A549 (cell line): ENCODE results near the gene CPNE4. TPM values are rescaled to one million over a fixed set of nuclear protein-coding genes. Genes with fewer than 3 reads are reported as not detected.

Experiments
- ATAC-seq, 2 experiments: fragments of 200-7000 bp in 1 of 2; fragments of >200 bp in 1 of 2; cut with Nextera tagmentation in 1 of 2; cut with Tn5 transposase in 1 of 2; 3 replicates each; pipeline versions ENCODE4 v1.8.0 to v1.9.1; 2018 to 2020; ENCODE audit warnings: mild to moderate bottlenecking in 1 of 2, moderate library complexity in 1 of 2
- CTCF ChIA-PET: fragments of 300-600 bp; sonication (Branson Sonifier 250); formaldehyde crosslinking; extraction: SDS; loops from one replicate; lab custom pipeline; 2021; ENCODE audit warnings: antibody characterized with exemption, inconsistent platforms; lab: Yijun Ruan, JAX
- POLR2A ChIA-PET: fragments of 350-600 bp; formaldehyde crosslinking; extraction: SDS; loops from one replicate; lab custom pipeline; 2021; ENCODE audit warnings: antibody characterized with exemption, inconsistent platforms; lab: Yijun Ruan, JAX
- DNase-seq, 2 experiments: peaks; one replicate each; pipeline versions ENCODE4 v3.0.0 to v3.0.0-alpha.2; 2011 to 2016; ENCODE audit warnings: low read depth in 1 of 2, low spot score in 1 of 2
- FAIRE-seq: peaks from 2 replicates; lab custom pipeline; 2011; peaks lifted over from hg19 to GRCh38; lab: Jason Lieb, UNC
- H3K27ac ChIP-seq, 2 experiments: fragments of >200 bp; sonication (Bioruptor Twin); formaldehyde crosslinking; 3 replicates each; pipeline ENCODE4 v1.5.1; 2016 to 2017
- H3K4me1 ChIP-seq: fragments of >200 bp; sonication (Bioruptor Twin); formaldehyde crosslinking; 3 replicates; pipeline ENCODE4 v1.6.1; 2016
- H3K4me2 ChIP-seq: fragments of >200 bp; sonication (Bioruptor Twin); formaldehyde crosslinking; 3 replicates; pipeline ENCODE4 v1.6.1; 2016
- H3K4me3 ChIP-seq: fragments of >200 bp; sonication (Bioruptor Twin); formaldehyde crosslinking; 3 replicates; pipeline ENCODE4 v1.5.1; 2016
- H3K9me3 ChIP-seq: fragments of >200 bp; sonication (Bioruptor Twin); formaldehyde crosslinking; 3 replicates; pipeline ENCODE4 v1.6.1; 2016
- CBX2 ChIP-seq: fragments of 200-600 bp; sonication (generic); IDR thresholded peaks from 2 replicates; pipeline ENCODE4 v1.6.1; 2016; ENCODE audit warnings: low read depth, mild to moderate bottlenecking, borderline replicate concordance
- CBX8 ChIP-seq: fragments of 200-600 bp; sonication (generic); IDR thresholded peaks from 2 replicates; pipeline ENCODE4 v1.6.1; 2016
- CHD4 ChIP-seq: fragments of 200-600 bp; sonication (generic); IDR thresholded peaks from 2 replicates; pipeline ENCODE4 v1.6.1; 2016; ENCODE audit warnings: antibody characterized with exemption, mild to moderate bottlenecking, borderline replicate concordance
- EHF ChIP-seq: fragments of 250-450 bp; sonication (Bioruptor Pico); IDR thresholded peaks from 2 replicates; pipeline ENCODE4 v1.5.0; 2020; ENCODE audit warnings: mild to moderate bottlenecking
- EHMT2 ChIP-seq: fragments of 200-600 bp; sonication (generic); IDR thresholded peaks from 2 replicates; pipeline ENCODE4 v1.6.1; 2016; ENCODE audit warnings: antibody characterized with exemption, low read depth, mild to moderate bottlenecking, moderate library complexity
- EP300 ChIP-seq, 2 experiments: fragments of >200 bp; sonication (Bioruptor Twin); formaldehyde crosslinking; IDR thresholded peaks; 2 replicates in 1 of 2; 3 replicates in 1 of 2; pipeline ENCODE4 v1.6.1; 2016 to 2017
- ESRRA ChIP-seq: fragments of 150-350 bp; IDR thresholded peaks from 2 replicates; pipeline ENCODE4 v1.6.1; 2014; ENCODE audit warnings: mild to moderate bottlenecking, low read length, borderline replicate concordance
- FOSB ChIP-seq: fragments of 250-450 bp; sonication (Bioruptor Pico); IDR thresholded peaks from 2 replicates; pipeline ENCODE4 v1.5.0; 2020; ENCODE audit warnings: mild to moderate bottlenecking, moderate library complexity
- FOXS1 ChIP-seq: fragments of 250-450 bp; sonication (Bioruptor Pico); IDR thresholded peaks from 2 replicates; pipeline ENCODE4 v1.5.0; 2020; ENCODE audit warnings: mild to moderate bottlenecking, moderate library complexity
- HEYL ChIP-seq: fragments of 250-450 bp; sonication (Bioruptor Pico); IDR thresholded peaks from 2 replicates; pipeline ENCODE4 v1.8.0; 2021; ENCODE audit warnings: mild to moderate bottlenecking, moderate library complexity
- HMGXB4 ChIP-seq: fragments of 250-450 bp; sonication (Bioruptor Pico); IDR thresholded peaks from 2 replicates; pipeline ENCODE4 v1.5.0; 2021; ENCODE audit warnings: mild to moderate bottlenecking, moderate library complexity, borderline replicate concordance
- HOXB13 ChIP-seq: fragments of 250-450 bp; sonication (Bioruptor Pico); IDR thresholded peaks from 2 replicates; pipeline ENCODE4 v1.5.0; 2020; ENCODE audit warnings: low read depth, mild to moderate bottlenecking, moderate library complexity
- KDM5A ChIP-seq: fragments of 200-600 bp; sonication (generic); IDR thresholded peaks from 2 replicates; pipeline ENCODE4 v1.6.1; 2016; ENCODE audit warnings: antibody characterized with exemption, mild to moderate bottlenecking
- MAX ChIP-seq: IDR thresholded peaks from 2 replicates; pipeline ENCODE4 v1.6.1; 2012
- NFE2L2 ChIP-seq: fragments of 150-350 bp; conservative IDR thresholded peaks from 2 replicates; pipeline ENCODE4 v1.6.1; 2014; ENCODE audit warnings: low read length
- NR3C1 ChIP-seq: fragments of >200 bp; sonication (Bioruptor Twin); formaldehyde crosslinking; IDR thresholded peaks from 3 replicates; pipeline ENCODE4 v1.6.1; 2017
- PHF8 ChIP-seq: fragments of 200-600 bp; sonication (generic); IDR thresholded peaks from 2 replicates; pipeline ENCODE4 v1.6.1; 2016; ENCODE audit warnings: low read depth, mild to moderate bottlenecking, antibody characterized with exemption, moderate library complexity, borderline replicate concordance
- RCOR1 ChIP-seq: fragments of 150-350 bp; IDR thresholded peaks from 2 replicates; pipeline ENCODE4 v1.6.1; 2014; ENCODE audit warnings: antibody characterized with exemption, low read length, low read depth
- REST ChIP-seq: fragments of 200-600 bp; sonication (generic); IDR thresholded peaks from 2 replicates; pipeline ENCODE4 v1.6.1; 2016; ENCODE audit warnings: antibody characterized with exemption, mild to moderate bottlenecking, moderate library complexity
- RFX5 ChIP-seq: fragments of 450-650 bp; IDR thresholded peaks from 2 replicates; pipeline ENCODE4 v1.7.1; 2014; ENCODE audit warnings: antibody characterized with exemption, mild to moderate bottlenecking, moderate library complexity
- SREBF2 ChIP-seq: fragments of 450-650 bp; IDR thresholded peaks from 2 replicates; pipeline ENCODE4 v1.6.1; 2014; ENCODE audit warnings: mild to moderate bottlenecking, moderate library complexity
- TFCP2L1 ChIP-seq: fragments of 250-450 bp; sonication (Bioruptor Pico); IDR thresholded peaks from 2 replicates; pipeline ENCODE4 v1.5.0; 2021; ENCODE audit warnings: mild to moderate bottlenecking
- TP53 ChIP-seq: fragments of 250-450 bp; sonication (Bioruptor Pico); IDR thresholded peaks from 2 replicates; pipeline ENCODE4 v1.5.0; 2021; ENCODE audit warnings: mild to moderate bottlenecking, moderate library complexity
- ZFP36 ChIP-seq: fragments of 450-650 bp; IDR thresholded peaks from 2 replicates; pipeline ENCODE4 v1.6.1; 2014; ENCODE audit warnings: borderline replicate concordance; ENCODE audit not compliant: partially characterized antibody
- WGBS: methylation state at CpG from one replicate; pipeline ENCODE4 v1.1.6; 2017; ENCODE audit errors: missing lambda C conversion rate; 5-methylcytosine and 5-hydroxymethylcytosine counted together
- polyA plus RNA-seq, 4 experiments: library from polyadenylated mRNA; depleted of rRNA in 3 of 4; stranded (reverse); fragments of >200 nt; fragmentation: RNase III in 1 of 4; extraction: RNeasy Plus Mini Kit Qiagen cat#74134 plus additional on column Dnase treatment in 1 of 4; gene quantifications; 2 replicates in 3 of 4; 3 replicates in 1 of 4; pipeline ENCODE4 v1.2.3, GENCODE V29; 2011 to 2017
- TF ChIP-seq, protein P1 (sequence below): fragments of 250-450 bp; sonication (Bioruptor Pico); IDR thresholded peaks from 2 replicates; pipeline ENCODE4 v1.5.0; 2020; ENCODE audit warnings: low read depth, mild to moderate bottlenecking, moderate library complexity

The CPNE4 gene
- polyA plus RNA-seq, 2 of the 4 experiments (the other 2 are of a cell fraction): 3.6 to 8.7 TPM

DNA sequence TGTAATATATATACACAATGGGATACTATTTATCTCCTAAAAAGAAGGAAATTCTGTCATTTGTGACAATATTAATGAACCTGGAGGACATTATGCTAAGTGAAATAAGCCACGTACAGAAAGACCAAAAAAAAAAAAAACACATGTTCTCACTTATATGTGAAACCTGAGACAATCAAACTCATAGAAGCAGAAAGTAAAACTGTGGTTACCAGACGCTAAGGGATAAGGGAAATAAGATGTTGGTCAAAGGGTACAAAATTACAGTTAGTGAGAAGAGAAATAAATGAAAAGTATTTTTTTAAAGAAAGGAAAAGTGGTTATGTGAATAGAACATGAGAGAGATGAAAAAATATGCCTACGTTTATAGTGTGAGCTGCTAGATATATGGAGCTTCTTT, 101.1 kb downstream of the CPNE4 start:
- TF ChIP-seq PHF8 (no peak), FOSB (CRISPR knock-in tag) (no peak), MAX (no peak), CBX8 (no peak), ZFP36 (no peak), NR3C1 (no peak), SREBF2 (no peak), EP300 (IDR thresholded peaks at IDR 0.05) (no peak), NFE2L2 (no peak), RCOR1 (no peak), HEYL (CRISPR knock-in tag) (no peak), ESRRA (no peak), FOXS1 (CRISPR knock-in tag) (no peak), RFX5 (no peak), EHMT2 (no peak)
- TF ChIP-seq, protein P1, sequence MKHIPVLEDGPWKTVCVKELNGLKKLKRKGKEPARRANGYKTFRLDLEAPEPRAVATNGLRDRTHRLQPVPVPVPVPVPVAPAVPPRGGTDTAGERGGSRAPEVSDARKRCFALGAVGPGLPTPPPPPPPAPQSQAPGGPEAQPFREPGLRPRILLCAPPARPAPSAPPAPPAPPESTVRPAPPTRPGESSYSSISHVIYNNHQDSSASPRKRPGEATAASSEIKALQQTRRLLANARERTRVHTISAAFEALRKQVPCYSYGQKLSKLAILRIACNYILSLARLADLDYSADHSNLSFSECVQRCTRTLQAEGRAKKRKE (CRISPR knock-in tag): no peak
- POLR2A ChIA-PET: no interaction called here
- CTCF ChIA-PET: no interaction called here
- ATAC-seq: no peak
- no peaks in the 10 kb centered on the region for H3K4me1 ChIP-seq
- no peaks in the 10 kb centered on the region for H3K9me3 ChIP-seq
- no peak for DNase-seq
- no peak overlapping the region for H3K4me2 ChIP-seq
- no peak overlapping the region for H3K27ac ChIP-seq
- H3K4me3 ChIP-seq: no peak overlapping the region
- WGBS: 59% methylated on average over 3 of the region's 3 CpGs
- no peak for FAIRE-seq

GRCh38 chr3:131928593-131928992, 106.2 kb downstream of the CPNE4 start:
- TF ChIP-seq HOXB13 (CRISPR knock-in tag) (no peak), TFCP2L1 (no peak), CBX2 (no peak), FOXS1 (CRISPR knock-in tag) (no peak), KDM5A (no peak), RFX5 (no peak), HMGXB4 (no peak), REST (no peak), EHF (CRISPR knock-in tag) (no peak), TP53 (CRISPR knock-in tag) (no peak), CHD4 (no peak), CBX8 (no peak)
- Histone ChIP-seq H3K27ac (no peak overlapping the region), H3K4me3 (no peak overlapping the region), H3K4me2 (no peak overlapping the region), H3K4me1 (no peaks in the 10 kb centered on the region), H3K9me3 (no peaks in the 10 kb centered on the region)
- POLR2A ChIA-PET: no interaction called here
- FAIRE-seq (no peak), DNase-seq (no peak), ATAC-seq (no peak)
- CTCF ChIA-PET: no interaction called here
- WGBS: 86% methylated on average over 2 of the region's 2 CpGs
